HL-60/S4 (cell line): Measurements from ENCODE around the gene RCC1.
"Not testable (repeated sequence)": the region's sequence is repeated elsewhere in the genome, so short reads cannot be mapped to it uniquely, and the experiment has no call there.

Source experiments
- in situ Hi-C: fragments of 300-500 bp; cut with MboI; formaldehyde crosslinking; loops from 2 replicates; pipeline ENCODE4 v1.14.3; 2022; ENCODE audit warnings: low sequenced_read_pairs

The RCC1 gene

GRCh38 chr1:28505406-28506187 is at the start of gene RCC1:
Gene RCC1, plus strand, starts transcription at chr1:28506043. Its CDS starts 23,824 bp downstream, at chr1:28529867.
- in situ Hi-C loops, result no loop called here

- in situ Hi-C loops, result no loop called here
These were observed 49.8 kb upstream of the RCC1 start for GRCh38 chr1:28456078-28456477.

- in situ Hi-C loops, result no loop called here
These were observed 48.2 kb upstream of the RCC1 start for GRCh38 chr1:28457678-28458077.

- in situ Hi-C loops, result no loop called here
These were observed 47.3 kb upstream of the RCC1 start for GRCh38 chr1:28458237-28459228.

GRCh38 chr1:28466226-28466778 is 39.5 kb upstream of the RCC1 start:
- in situ Hi-C loops, result no loop called here

- in situ Hi-C loops, result no loop called here
These were observed 35.7 kb upstream of the RCC1 start for GRCh38 chr1:28470146-28470545.

GRCh38 chr1:28479497-28479896 is 26.3 kb upstream of the RCC1 start:
- in situ Hi-C loops, result not testable (repeated sequence)

- in situ Hi-C loops, result no loop called here
These were observed 25.5 kb upstream of the RCC1 start for GRCh38 chr1:28480308-28480707.

GRCh38 chr1:28482138-28482537 is 23.7 kb upstream of the RCC1 start:
- in situ Hi-C loops, result no loop called here

GRCh38 chr1:28482702-28483101 is 23.1 kb upstream of the RCC1 start:
- in situ Hi-C loops, result no loop called here

GRCh38 chr1:28494737-28495136 is 11.1 kb upstream of the RCC1 start:
- in situ Hi-C loops, result no loop called here

GRCh38 chr1:28499553-28499952 is 6.3 kb upstream of the RCC1 start:
- in situ Hi-C loops, result no loop called here

- in situ Hi-C loops, result no loop called here
These were observed 3.9 kb upstream of the RCC1 start for GRCh38 chr1:28501925-28502324.

- in situ Hi-C loops, result no loop called here
These were observed 2.7 kb upstream of the RCC1 start for GRCh38 chr1:28503117-28503516.

- in situ Hi-C loops, result no loop called here
These were observed 1.0 kb downstream of the RCC1 start for GRCh38 chr1:28506907-28507246.

GRCh38 chr1:28507247-28507645 is 1.4 kb downstream of the RCC1 start:
- in situ Hi-C loops, result no loop called here

GRCh38 chr1:28507646-28508434 is 2.0 kb downstream of the RCC1 start:
- in situ Hi-C loops, result no loop called here

GRCh38 chr1:28508435-28508754 is 2.6 kb downstream of the RCC1 start:
- in situ Hi-C loops, result no loop called here

- in situ Hi-C loops, result no loop called here
These were observed 3.9 kb downstream of the RCC1 start for GRCh38 chr1:28509705-28510272.

GRCh38 chr1:28510273-28510969 is 4.6 kb downstream of the RCC1 start:
- in situ Hi-C loops, result no loop called here
